LNCAP (cell line): ENCODE measurements around the gene PPP1R36.

Source experiments
- CTCF ChIP-seq: fragments of 450-650 bp; IDR thresholded peaks from 2 replicates; pipeline ENCODE4 v1.5.1; 2017; ENCODE audit warnings: mild to moderate bottlenecking

The PPP1R36 gene

GRCh38 chr14:64638625-64639024 lies 88.9 kb downstream of the PPP1R36 start:
- no peak for TF ChIP-seq CTCF
